Ascending aorta (tissue), 2 donors: Measurements from ENCODE around the gene DAGLB. TPM values are rescaled to one million over a fixed set of nuclear protein-coding genes. Genes with fewer than 3 reads are reported as not detected.
"Not testable (repeated sequence)": the region's sequence is repeated elsewhere in the genome, so short reads cannot be mapped to it uniquely, and the experiment has no call there.

Experiments used
- DNase-seq, 2 donors: peaks; one replicate each; pipeline ENCODE4 v3.0.0-alpha.2; 2019; ENCODE audit warnings: low spot score in 2 of 2
- H3K27ac ChIP-seq, 2 donors: fragments of 200-600 bp; sonication (generic); one replicate each; pipeline ENCODE4 v1.5.1; 2016 to 2017; ENCODE audit warnings: mild to moderate bottlenecking in 1 of 2
- H3K27me3 ChIP-seq: fragments of 200-600 bp; sonication (generic); one replicate; pipeline ENCODE4 v1.5.1; 2017
- H3K36me3 ChIP-seq, 2 donors: fragments of 200-600 bp; sonication (generic); one replicate each; pipeline ENCODE4 v1.5.1; 2016
- H3K4me1 ChIP-seq, 2 donors: fragments of 200-600 bp; sonication (generic); one replicate each; pipeline ENCODE4 v1.5.1; 2016 to 2017; ENCODE audit warnings: mild to moderate bottlenecking in 1 of 2
- H3K4me3 ChIP-seq, 2 donors: fragments of 200-600 bp; sonication (generic); one replicate each; pipeline ENCODE4 v1.5.1; 2016 to 2017; ENCODE audit warnings: mild to moderate bottlenecking in 1 of 2
- H3K9me3 ChIP-seq, 2 donors: fragments of 200-600 bp; sonication (generic); one replicate each; pipeline ENCODE4 v1.5.1; 2016
- CTCF ChIP-seq, 3 experiments: fragments of 200-600 bp in 2 of 3; fragments of 450-650 bp in 1 of 3; sonication (generic) in 2 of 3; IDR thresholded peaks; one replicate each; pipeline ENCODE4 v1.5.1; 2016 to 2019; ENCODE audit warnings: antibody characterized with exemption in 3 of 3, mild to moderate bottlenecking in 1 of 3, moderate library complexity in 1 of 3
- intact Hi-C: fragments of 100-400 bp; cut with DNase I; formaldehyde crosslinking; loops from one replicate; pipeline ENCODE4 v1.15.1; 2023
- total RNA-seq: library from RNA; depleted of rRNA; stranded (reverse); fragments of >200 nt; gene quantifications from one replicate; pipeline ENCODE4 v1.1.0, GENCODE V29; 2016

DAGLB gene
- total RNA-seq, 1 donor from 2014 or later = 5.2 TPM

GRCh38 chr7:6407434-6407833, 40.3 kb downstream of the DAGLB start:
- no peaks in the 10 kb centered on the region for H3K9me3 ChIP-seq
- intact Hi-C loops = no loop called here
- H3K27me3 ChIP-seq = no peaks in the 10 kb centered on the region
- H3K36me3 ChIP-seq = peaks cover 89 to 100% of the 10 kb centered on the region in 2 donors
- DNase-seq = no peak
- no peak for TF ChIP-seq CTCF (IDR thresholded peaks at IDR 0.05)
- H3K4me3 ChIP-seq = no peak overlapping the region
- H3K4me1 ChIP-seq = no peaks in the 10 kb centered on the region
- H3K27ac ChIP-seq = no peak overlapping the region

- Histone ChIP-seq H3K27me3 (no peaks in the 10 kb centered on the region), H3K9me3 (no peaks in the 10 kb centered on the region), H3K27ac (no peak overlapping the region), H3K36me3 (peaks cover 87 to 98% of the 10 kb centered on the region in 2 donors), H3K4me3 (no peak overlapping the region), H3K4me1 (no peaks in the 10 kb centered on the region)
- intact Hi-C loops = no loop called here
- DNase-seq = no peak
- TF ChIP-seq CTCF (IDR thresholded peaks at IDR 0.05) = no peak
These were observed 41.6 kb downstream of the DAGLB start for GRCh38 chr7:6406121-6406520.

GRCh38 chr7:6403907-6404306, 43.8 kb downstream of the DAGLB start:
- Histone ChIP-seq H3K4me1 (peaks cover 5 to 9% of the 10 kb centered on the region in 2 donors), H3K27ac (no peak overlapping the region), H3K9me3 (no peaks in the 10 kb centered on the region), H3K36me3 (peaks cover 73 to 81% of the 10 kb centered on the region in 2 donors), H3K4me3 (no peak overlapping the region), H3K27me3 (no peaks in the 10 kb centered on the region)
- intact Hi-C loops = no loop called here
- DNase-seq = no peak
- TF ChIP-seq CTCF (IDR thresholded peaks at IDR 0.05) = no peak

- peaks cover 6 to 20% of the 10 kb centered on the region in 2 donors for H3K4me1 ChIP-seq
- H3K4me3 ChIP-seq = no peak overlapping the region
- no peak overlapping the region for H3K27ac ChIP-seq
- intact Hi-C loops = no loop called here
- no peak for TF ChIP-seq CTCF (IDR thresholded peaks at IDR 0.05)
- no peaks in the 10 kb centered on the region for H3K27me3 ChIP-seq
- no peaks in the 10 kb centered on the region for H3K9me3 ChIP-seq
- H3K36me3 ChIP-seq = peaks cover 64 to 70% of the 10 kb centered on the region in 2 donors
- no peak for DNase-seq
These were observed 45.0 kb downstream of the DAGLB start for GRCh38 chr7:6402741-6403140.

- H3K4me3 ChIP-seq = no peak overlapping the region
- no peak overlapping the region for H3K27ac ChIP-seq
- peaks cover 59 to 63% of the 10 kb centered on the region in 2 donors for H3K36me3 ChIP-seq
- peaks cover 6 to 25% of the 10 kb centered on the region in 2 donors for H3K4me1 ChIP-seq
- no peaks in the 10 kb centered on the region for H3K27me3 ChIP-seq
- intact Hi-C loops = no loop called here
- TF ChIP-seq CTCF (IDR thresholded peaks at IDR 0.05) = no peak
- H3K9me3 ChIP-seq = no peaks in the 10 kb centered on the region
- DNase-seq = no peak
These were observed 45.7 kb downstream of the DAGLB start for GRCh38 chr7:6402041-6402440.

- H3K4me3 ChIP-seq = no peak overlapping the region
- H3K27ac ChIP-seq = no peak overlapping the region
- DNase-seq = no peak
- intact Hi-C loops = no loop called here
- no peaks in the 10 kb centered on the region for H3K27me3 ChIP-seq
- no peak for TF ChIP-seq CTCF (IDR thresholded peaks at IDR 0.05)
- H3K36me3 ChIP-seq = peaks cover 56 to 58% of the 10 kb centered on the region in 2 donors
- H3K4me1 ChIP-seq = peaks cover 6 to 25% of the 10 kb centered on the region in 2 donors
- no peaks in the 10 kb centered on the region for H3K9me3 ChIP-seq
These were observed 46.2 kb downstream of the DAGLB start for GRCh38 chr7:6401536-6401935.

GRCh38 chr7:6400243-6401105, 47.3 kb downstream of the DAGLB start:
- peaks cover 46 to 47% of the 10 kb centered on the region in 2 donors for H3K36me3 ChIP-seq
- H3K4me3 ChIP-seq, intact Hi-C loops, H3K9me3 ChIP-seq, H3K27me3 ChIP-seq, DNase-seq: not testable (repeated sequence)
- H3K4me1 ChIP-seq = peaks cover 6 to 28% of the 10 kb centered on the region in 2 donors
- H3K27ac ChIP-seq = peak overlapping the region in 1 of 2 donors; percentile 24
